ENCODE data around the gene SYNE1.

- TF ChIP-seq, protein P1, sequence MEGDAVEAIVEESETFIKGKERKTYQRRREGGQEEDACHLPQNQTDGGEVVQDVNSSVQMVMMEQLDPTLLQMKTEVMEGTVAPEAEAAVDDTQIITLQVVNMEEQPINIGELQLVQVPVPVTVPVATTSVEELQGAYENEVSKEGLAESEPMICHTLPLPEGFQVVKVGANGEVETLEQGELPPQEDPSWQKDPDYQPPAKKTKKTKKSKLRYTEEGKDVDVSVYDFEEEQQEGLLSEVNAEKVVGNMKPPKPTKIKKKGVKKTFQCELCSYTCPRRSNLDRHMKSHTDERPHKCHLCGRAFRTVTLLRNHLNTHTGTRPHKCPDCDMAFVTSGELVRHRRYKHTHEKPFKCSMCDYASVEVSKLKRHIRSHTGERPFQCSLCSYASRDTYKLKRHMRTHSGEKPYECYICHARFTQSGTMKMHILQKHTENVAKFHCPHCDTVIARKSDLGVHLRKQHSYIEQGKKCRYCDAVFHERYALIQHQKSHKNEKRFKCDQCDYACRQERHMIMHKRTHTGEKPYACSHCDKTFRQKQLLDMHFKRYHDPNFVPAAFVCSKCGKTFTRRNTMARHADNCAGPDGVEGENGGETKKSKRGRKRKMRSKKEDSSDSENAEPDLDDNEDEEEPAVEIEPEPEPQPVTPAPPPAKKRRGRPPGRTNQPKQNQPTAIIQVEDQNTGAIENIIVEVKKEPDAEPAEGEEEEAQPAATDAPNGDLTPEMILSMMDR (IDR thresholded peaks at IDR 0.05; ENCODE audit: insufficient read depth, low read length, poor library complexity, severe bottlenecking) = no peak
- no peak for TF ChIP-seq EZH2phosphoT487 (conservative IDR thresholded peaks at IDR 0.05; ENCODE audit: low read length)
Observed at GRCh38 chr6:152094992-152095592, 542.1 kb downstream of the SYNE1 start.

Data from SU-DHL-6 (cell line).